Activated effector memory CD4-positive, alpha-beta T cell treated with anti-CD3 and anti-CD28 coated beads, Interleukin-2, amount 50 U/mL, for 16 hours (primary cell): ENCODE measurements around the gene PPP1R27.
"Not testable (repeated sequence)": the region's sequence is repeated elsewhere in the genome, so short reads cannot be mapped to it uniquely, and the experiment has no call there.

Experiments used
- DNase-seq: peaks from one replicate; pipeline ENCODE4 v3.0.0-alpha.2; 2020

The PPP1R27 gene

DNA sequence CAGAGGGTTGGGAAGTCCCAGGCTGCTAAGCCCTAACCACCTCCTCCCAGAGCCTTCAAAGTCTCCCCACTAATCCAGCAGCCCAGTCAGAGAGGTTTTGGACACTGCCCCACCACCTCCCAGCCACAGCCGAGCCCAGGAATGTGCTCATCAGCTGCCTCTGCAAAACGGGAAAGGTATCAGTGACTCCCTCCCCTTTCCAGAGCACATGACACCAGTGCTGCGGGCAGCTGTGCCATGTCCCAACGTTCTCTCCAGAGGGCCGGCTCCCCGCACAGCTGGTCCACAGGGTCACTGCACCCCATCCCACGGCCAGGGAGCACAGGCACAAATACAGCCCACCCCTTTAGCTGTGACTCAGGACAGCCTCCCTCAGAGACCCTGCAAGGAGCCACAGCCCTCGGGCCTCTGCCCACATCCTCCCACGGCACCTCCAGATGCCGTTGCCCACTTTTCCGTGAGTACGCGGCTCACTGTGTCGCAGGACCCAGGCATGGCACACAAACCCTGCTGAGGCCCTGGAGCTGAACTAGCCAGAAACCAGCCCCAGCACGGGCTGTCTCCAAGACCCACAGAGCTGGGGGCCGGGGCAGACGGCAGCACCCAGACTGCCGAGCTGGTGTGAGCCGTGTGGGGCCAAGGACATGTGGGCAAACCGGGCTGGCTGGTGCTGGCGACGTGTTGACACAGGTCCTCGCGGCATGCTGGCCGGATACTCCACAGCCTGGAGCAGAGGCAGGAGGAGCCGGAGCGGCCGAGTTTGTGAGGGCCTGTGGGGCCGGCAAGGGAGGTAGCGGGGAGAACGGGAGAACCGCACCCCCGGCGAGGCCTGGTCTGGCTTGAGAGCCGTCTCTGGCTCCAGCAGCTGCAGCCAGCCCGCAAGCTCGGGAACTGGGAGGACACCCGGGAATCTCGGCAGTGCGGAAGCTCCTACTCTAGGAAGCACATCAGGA lies 6.3 kb upstream of the PPP1R27 start:
- no peak for DNase-seq

DNA sequence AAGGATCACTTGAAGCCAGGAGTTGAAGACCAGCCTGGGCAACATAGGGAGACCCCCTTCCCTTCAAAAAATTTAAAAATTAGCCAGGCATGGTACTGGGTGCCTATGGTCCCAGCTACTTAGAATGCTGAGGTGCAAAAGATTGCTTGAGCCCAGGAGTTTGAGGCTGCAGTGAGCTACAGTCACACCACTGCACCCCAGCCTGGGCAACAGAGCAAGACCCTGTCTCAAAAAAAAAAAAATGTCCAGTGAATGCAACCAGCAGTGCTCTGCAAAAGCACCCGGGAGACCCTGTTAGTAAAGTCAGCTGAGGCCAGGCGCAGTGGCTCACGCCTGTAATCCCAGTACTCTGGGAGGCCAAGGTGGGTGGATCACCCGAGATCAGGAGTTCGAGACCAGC lies 5.2 kb upstream of the PPP1R27 start:
- not testable (repeated sequence) for DNase-seq

DNA sequence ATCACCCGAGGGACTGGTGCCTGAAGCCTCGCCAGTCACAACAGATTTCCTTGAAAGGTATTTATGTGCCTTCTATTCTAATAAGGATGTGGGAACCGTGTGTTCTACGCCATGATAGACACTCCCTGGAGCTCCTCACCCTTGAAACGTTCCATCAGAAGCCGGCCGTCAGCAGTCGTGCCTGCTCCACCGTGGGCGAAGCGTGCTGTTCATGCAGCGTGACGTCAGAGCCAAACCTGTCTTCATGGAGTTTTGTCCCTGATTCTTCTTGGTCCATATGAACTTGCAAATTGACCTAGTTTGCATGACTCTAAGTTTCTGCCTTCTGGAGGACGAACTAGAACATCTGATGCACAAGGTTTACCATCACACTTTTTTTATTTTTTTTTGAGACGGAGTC lies 4.5 kb upstream of the PPP1R27 start:
- no peak for DNase-seq

DNA sequence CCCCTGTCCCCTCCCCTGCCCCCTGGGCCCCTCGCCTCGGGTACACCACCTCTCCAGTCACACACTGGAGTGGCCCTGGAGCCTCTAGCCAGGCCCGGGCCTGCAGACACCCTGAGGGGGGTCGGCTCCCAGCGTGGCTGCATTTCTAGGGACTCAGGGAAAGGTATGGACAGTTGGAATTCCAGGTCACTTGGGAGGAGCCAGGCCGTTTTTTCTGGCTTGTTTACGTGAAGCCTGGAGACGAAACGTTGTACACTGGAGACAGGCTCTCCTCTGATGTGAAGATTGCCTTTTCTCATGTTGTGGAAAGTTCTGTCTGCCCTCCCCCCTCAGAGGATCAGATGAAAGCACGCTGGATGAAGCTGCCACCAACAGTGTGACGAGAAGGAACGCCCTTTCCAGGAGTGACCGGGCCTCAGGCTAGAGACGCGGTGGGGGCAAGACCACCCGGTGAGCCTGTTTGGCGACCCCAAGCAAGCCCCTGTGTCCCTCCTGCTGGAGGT lies 4.0 kb upstream of the PPP1R27 start:
- DNase-seq, result no peak

DNA sequence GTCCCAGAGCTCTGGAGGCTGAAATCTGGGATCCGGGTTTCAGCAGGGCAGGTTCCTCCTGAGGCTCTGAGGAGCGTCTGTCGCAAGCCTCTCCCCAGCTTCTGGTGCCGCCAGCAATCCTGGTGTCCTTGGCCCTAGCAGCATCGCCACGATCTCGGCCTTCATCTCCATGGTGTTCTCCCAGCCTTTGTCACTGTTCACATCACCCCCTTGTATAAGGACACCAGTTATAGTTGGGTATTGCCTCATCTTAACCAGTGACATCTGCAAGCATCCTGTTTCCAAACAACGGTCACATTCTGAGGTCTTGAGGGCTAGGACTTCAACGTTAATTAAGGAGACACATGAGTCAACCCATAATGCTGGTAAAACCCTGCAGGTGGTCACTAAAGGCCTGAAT lies 2.8 kb upstream of the PPP1R27 start:
- no peak for DNase-seq

DNA sequence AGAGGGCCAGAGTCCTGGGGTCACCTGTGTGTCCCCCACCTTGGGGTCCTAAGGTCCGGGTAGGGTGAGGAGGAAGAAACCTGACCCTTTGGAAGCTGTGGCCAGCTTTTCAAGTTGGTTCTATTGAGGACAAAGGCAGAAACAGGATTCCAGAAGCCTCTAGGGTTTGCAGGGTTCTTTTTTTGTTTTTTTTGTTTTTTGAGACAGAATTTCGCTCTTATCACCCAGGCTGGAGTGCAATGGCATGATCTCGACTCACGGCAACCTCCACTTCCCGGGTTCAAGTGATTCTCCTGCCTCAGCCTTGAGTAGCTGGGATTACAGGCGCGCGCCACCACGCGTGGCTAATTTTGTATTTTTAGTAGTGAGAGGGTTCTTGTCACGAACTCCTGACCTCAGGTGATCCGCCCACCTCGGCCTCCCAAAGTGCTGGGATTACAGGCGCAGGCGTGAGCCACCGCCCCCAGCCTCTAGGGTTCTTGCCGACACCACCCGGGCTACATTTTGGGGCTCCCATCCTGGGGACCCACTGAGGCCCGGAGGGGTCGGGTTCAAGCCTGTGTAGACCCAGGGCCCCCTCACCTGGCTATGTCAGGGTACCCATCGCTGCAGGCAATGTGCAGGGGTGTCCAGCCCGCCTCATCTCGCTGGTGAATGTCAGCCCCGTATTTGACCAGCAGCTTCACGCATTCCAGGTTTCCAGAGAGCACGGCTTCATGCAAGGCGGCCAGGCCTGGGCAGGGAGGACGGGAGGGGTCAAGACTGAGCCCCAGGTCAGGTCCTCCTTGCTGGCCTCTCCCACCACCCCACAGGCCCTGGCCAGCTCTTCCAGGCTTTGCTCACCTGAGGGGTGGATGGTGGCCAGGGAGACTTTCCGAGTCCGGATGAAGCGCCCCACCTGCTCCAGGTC lies 674 bp downstream of the PPP1R27 start:
- DNase-seq, result no peak

DNA sequence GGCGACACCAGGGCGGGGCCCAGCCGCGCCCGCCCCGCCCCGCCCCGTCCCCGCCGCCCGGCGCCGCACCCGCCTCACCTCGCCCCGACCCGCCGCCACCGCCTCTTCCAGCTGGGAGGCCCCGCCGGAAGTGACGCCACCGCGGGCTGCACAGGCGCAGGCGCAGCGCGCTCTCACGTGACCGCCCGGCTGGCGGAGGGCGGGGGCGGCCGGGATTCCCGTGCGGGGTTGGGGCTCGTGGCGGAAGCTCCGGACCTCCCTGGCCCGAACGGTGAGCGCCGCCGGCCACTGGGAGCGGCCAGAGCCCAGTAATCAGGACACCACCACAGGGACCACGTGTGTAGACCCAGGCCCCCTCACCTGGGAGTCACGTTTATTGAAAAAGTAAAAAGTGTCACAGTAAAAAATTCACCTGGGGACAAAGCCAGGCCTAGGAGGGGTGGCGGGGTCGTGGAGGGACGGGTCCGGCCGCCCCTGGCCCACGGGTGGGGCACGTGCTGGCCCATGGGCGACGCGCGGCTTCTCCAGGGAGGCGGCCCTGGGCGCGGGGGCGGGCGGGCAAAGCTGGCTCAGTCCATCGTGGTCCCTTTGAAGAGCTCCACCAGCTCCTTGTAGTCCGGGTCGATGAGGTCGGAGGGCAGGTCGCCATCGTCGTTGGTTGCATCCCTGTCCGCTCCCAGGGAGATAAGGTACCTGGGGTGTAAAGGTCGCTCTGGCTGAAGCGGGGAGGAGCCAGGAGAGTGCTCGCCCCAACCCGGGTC lies 1.5 kb downstream of the PPP1R27 start, which contains the start of gene MCRIP1:
MCRIP1 (minus strand) TSS at position 132 of the 761 bp plus-strand sequence. CDS start 8,785 bp downstream, outside the sequence.
- DNase-seq, result peak; percentile 98

DNA sequence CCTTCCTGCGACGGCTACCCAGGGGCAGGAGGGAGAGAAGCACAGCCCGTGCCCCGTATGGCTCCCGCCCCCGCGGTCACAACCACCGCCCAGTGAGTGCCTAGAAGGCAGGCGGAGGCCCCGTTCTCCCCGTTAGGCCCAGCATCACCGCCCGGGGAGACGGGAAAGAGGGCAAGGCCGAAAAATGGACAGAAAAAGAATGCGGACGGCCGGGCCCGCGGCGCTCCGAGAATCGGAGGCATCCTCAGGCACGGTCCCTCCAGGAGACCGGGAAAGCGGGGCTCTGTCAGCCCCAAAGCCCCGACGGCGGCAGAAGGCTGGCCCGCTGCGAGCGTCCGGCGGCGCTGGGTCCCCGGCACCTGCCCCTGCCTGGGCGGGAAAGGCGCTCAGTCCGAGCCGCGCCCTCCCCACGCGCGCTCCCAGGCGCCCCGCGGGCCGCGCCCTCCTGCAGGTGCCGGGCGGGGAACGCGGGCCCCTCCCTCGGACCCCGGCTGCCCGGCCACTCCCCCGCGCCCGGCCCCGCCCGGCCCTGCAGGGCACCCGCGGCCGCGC lies 2.2 kb downstream of the PPP1R27 start:
- DNase-seq, result peak; percentile 80

DNA sequence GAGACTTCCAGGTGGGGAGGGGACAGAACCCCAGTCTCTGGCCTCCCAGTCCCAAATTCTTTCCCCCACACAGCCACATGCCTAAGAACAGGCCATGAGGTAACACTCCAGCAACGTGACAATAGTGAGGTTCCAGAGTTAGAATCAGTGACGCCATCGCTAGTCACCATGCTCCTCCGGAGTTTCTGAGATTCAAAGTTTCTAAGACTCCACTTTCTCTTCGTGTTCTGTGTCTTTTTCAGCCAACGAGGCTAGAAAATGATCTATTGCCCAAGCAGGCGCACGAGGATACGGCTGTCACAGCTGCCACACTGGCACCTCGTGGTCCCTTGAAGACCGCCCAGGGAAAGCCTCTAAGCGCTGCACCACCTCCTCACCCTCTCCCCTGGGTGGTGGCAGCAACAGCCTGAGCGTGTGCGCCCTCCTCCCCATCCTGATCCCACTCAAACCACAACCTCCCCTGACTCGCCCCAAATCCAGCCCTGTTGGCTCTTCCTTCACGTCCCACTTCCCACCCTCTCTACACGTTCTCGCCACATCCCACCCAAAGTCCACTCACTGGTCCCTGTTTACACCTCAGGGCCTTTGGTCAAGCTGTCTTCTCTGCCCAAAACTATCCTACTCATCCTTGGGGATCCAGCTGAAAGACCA lies 2.8 kb downstream of the PPP1R27 start:
- DNase-seq, result peak; percentile 80

DNA sequence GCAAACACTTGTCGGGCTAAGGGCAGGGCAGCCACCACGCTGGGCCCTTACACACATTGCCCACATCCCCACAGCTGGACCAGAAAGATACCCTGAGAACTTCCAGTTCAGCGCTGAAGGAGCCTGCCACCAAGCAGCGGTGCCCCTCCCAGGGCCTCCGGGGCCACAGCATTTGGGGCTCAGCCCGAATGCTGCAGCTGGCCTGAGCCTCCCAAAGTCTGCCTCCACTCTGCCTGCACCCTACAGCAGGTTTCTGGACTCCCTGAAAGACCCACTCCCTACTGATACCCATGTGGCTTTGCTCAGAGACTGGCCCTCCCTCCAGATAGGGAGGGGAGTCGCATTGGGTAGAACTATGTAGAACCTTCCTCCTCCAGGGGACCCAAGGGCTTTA lies 3.3 kb downstream of the PPP1R27 start:
- DNase-seq, result no peak

DNA sequence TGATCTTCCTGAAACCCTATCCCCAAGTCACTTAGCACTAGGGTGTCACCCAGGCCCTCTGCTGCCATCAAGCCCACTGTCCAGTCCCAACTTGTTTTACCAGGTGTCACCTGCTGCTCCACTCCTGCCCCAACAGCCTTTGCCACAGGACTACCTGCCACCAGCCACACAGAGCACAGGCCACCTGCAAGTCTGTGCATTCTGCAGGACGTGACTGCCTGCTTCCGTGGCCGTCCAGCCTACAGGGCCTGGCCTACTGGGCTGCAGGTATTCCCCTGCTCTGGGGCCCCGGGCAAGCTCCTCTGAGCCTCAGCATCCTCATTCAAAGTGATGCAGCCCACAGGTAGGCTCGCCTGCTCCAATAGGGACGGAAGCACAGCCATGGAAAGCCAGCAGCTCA lies 5.0 kb downstream of the PPP1R27 start:
- DNase-seq, result no peak

DNA sequence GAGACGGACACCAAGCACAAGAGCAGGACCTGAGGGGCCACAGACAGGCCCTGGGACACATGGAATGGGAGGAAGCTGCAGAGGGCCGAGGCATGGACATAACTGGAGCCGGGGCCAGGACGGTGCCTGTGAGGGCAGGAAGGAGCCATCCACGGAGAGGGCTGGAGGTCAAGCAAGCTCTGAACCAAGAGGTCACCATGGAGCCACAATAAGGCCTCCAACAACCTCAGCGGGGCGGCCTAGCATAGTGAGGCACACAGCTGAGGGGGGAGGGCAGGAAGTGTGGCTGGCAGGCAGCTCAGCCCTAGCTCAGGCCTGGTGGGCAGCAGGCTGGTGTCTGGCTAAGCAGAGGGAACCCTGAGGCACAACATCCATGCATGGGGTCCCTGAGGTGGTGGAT lies 6.2 kb downstream of the PPP1R27 start:
- DNase-seq, result no peak

DNA sequence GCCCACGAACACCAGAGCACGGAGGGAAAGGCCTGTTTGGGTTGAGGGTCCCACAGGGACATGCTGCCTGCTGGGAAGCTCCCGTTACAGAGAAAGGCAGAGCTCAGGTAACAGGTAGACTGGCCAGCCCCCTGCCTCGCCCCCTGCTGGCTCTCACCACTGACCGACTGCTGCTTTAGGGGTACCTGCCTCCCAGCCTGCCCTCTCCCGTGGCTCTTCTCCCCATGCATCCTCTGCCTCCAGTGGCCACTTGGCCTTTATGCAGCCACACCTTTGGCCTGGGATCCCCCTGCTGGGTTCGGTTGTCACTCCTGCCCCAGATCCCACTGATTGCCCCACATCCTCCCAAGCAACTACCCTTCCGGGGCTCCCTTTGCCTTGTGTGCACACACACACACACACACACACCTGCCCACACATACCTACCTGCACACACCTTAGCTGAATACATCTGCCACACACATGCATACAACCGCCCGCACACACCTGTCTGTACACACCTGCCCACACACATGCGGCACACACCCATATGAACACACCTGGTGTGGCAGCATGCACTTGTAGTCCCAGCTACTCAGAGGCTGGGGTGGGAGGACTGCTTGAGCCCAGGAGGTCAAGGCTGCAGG lies 8.9 kb downstream of the PPP1R27 start:
- DNase-seq, result no peak

DNA sequence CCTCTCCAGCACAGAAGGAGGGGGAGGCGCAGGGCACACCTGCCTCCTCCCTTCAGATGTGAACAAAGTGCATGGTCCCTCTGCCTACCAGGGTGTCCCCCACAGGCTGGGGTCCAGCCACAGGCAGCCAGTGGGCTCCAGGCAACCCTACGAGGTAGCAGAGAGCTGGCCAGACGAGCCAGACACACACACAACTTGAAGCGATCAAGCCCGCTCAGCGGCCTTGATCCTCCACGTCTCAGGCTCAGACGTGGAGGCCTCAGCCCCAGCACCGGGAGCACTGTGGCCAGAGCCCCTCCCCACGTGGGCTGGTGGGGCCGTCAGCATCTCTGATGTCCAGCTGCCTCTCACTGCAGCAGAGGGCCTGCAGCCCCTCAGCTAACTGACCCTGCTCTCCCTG lies 10.3 kb downstream of the PPP1R27 start:
- DNase-seq, result no peak

DNA sequence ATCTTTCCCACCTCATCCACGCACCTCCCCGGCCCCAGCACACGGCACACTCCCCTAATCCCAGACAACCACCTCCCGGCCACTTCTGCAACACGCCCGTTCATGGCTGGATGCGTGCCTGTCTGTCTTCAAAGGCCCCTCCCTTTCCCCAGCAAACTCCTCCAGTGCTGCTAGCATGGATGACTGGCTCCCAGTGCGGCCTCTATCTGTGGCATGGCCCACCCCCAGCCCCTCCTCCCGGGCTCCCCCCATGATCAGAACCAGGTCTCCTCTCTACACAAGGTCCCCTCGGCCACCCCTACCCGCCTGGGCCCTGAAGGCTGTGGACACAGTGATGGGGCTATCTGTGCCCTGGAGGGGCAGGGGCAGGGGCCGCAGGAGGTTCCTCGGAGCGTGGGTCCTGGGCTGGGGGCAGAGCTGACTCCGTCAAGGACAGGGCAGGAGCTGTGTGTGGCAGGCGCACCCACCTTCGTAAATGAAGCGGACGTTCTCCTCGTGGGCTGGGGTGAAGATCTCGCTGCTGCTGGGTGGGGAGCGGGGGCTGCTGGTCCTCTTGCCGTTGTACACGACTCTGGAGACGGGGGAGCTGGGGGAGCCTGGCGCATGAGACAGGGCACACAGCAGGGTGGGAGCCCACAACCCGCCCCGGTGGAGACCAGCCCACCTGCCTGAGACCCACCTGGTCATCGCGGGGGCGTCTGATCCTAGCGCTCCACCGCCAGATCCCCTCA lies 10.9 kb downstream of the PPP1R27 start:
- no peak for DNase-seq

DNA sequence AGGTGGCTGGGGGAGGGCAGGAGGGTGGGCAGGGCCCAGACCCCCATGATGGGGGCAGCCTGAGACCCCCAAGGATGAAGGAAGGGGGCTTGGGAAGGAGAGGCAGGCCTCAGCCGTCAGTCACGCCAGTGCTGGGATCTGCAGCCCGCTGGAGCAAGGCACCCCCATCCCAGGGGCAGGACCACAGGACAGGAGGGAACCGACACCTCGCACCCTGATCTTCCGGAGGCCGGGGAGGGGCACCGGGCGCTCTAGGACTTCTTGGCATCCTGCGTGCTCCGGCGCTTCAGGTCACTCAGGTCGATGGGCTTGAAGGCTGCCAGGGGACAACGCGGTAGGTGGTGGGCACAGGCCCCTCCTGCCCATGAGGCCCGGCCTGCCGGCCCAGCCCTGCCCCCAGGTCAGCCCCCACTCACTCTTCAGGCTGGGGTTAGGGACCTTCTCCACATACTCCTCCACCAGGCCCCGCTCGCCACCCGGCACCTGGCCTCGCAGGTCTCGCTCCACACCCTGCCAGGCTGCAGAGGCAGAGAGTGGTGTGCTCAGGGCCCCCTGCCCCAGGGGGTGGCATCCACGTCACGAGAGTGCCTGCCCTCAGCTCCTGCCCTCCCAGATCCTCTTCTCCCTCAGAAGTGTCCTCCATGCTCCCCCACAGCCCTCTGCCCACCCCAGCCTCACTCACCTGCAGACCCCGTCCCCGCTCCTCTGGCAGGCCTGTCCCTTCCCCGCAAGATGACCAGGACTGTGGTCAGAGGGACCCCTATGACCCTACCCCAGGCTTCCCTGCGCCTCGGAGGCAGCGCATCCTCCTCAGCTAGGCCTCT lies 11.6 kb downstream of the PPP1R27 start:
- no peak for DNase-seq

DNA sequence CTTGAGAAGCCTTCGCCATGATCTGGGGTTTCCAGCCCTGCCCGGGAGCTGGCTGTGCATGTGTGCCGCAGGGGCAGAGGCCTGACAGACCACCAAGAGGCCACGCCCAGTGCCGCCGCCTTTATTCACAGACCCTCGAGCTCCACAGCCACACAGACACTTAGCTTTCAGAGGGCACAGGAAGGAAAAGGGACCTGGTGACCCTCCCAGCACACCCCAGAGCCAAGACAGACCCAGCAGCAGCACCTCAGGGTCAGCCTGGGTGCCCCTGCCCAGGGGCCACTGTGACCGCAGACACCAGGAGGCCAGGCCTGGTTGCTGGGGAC lies 12.6 kb downstream of the PPP1R27 start:
- no peak for DNase-seq

DNA sequence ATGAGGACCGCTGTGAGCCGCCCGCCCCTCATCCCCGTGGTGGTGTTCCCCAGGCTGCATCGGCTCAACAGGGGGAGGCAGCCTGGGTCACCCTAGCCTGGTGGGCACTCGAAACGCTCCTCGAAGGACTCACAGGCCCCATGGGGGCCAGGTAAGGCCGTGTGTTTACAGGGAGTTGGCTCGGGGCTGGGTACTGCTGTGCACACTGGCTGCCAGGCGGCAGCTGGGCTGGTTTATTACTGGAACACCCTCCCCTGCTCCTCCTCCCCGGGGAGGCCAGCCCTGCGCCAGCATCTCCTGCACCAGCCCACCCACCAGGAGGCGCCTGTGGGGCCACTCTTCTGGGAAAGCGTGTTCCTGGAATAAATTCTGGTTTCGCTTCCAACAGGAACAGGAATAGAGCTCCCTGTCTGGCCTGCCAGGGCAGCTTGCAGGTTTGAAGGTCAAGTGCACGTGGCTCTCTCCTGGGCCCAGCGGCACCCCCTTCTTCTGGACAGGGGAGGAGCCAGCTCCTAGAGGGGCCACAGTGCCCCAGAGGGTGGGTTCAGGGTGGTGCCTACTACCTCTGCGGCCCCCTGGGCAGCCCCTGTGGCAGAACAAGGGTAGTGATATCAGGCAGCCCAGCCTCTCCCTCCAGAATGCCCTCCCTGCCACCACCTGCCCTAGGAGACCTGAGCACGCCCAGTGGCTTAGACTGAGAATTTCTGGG lies 13.1 kb downstream of the PPP1R27 start:
- no peak for DNase-seq

DNA sequence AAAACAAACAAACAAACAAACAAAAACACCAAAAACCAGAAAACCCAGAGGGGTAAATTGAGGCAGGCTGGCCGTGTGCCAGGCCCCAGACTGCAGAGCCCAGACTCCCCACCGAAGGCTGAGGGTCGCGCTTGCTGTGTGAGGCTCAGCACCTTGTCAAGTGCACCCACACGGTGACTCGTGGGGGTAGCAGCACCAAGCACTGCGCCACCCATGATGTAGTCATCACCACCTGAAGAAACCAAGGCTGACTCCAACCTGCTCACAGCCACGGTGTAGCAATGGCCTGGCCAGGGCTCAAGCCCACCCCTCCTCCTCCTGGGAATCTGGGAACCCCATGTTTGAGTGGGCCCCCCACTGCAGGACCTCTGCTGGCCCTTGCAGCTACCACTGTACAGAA lies 13.7 kb downstream of the PPP1R27 start:
- no peak for DNase-seq
